ENCODE data around the gene ADCY4. TPM values are rescaled to one million over a fixed set of nuclear protein-coding genes. Genes with fewer than 3 reads are reported as not detected.

ADCY4 gene
- total and polyA plus RNA-seq, 2 of the 13 experiments (the other 11 are each of a cell fraction or from before 2014, with no cell fraction given), result 0.03 TPM; not detected in 1

- TF ChIP-seq KAT8 (CRISPR knock-in tag; IDR thresholded peaks at IDR 0.05) (peak; percentile 87), ZSCAN25 (CRISPR knock-in tag; IDR thresholded peaks at IDR 0.05) (peak; percentile 86), CENPBD1 (CRISPR knock-in tag; IDR thresholded peaks at IDR 0.05; ENCODE audit: borderline replicate concordance, low read depth) (no peak), PCBP1 (IDR thresholded peaks at IDR 0.05; ENCODE audit: borderline replicate concordance, low read depth, low read length) (0 out of 2 replicates have a peak, but pooled peaks have one; percentile 71), MATR3 (CRISPR knock-in tag; IDR thresholded peaks at IDR 0.05) (no peak), SRF (IDR thresholded peaks at IDR 0.05; ENCODE audit: low read depth, low read length) (no peak), MLLT10 (CRISPR knock-in tag; IDR thresholded peaks at IDR 0.05) (no peak), CTCF (CRISPR knock-in tag; IDR thresholded peaks at IDR 0.05) (peak; percentile 100), CERS6 (CRISPR knock-in tag; IDR thresholded peaks at IDR 0.05) (no peak), PRPF4 (IDR thresholded peaks at IDR 0.05; ENCODE audit: low read depth, low read length, poor library complexity, severe bottlenecking) (no peak), ZNF407 (CRISPR knock-in tag; IDR thresholded peaks at IDR 0.05; ENCODE audit: not compliant biosample characterization) (no peak), ZNF512 (CRISPR knock-in tag; IDR thresholded peaks at IDR 0.05) (no peak), NR0B2 (CRISPR knock-in tag; IDR thresholded peaks at IDR 0.05) (peak; percentile 74; the same call in 1 of the 2 replicates), ZNF143 (CRISPR knock-in tag; IDR thresholded peaks at IDR 0.05) (peak; percentile 38; the same call in 1 of the 2 replicates)
Observed at GRCh38 chr14:24365600-24366412, 30.9 kb upstream of the ADCY4 start (continued).

Data from HepG2 (cell line).